Measurements from ENCODE around the gene TYK2. TPM values are rescaled to one million over a fixed set of nuclear protein-coding genes. Genes with fewer than 3 reads are reported as not detected.
A peak's percentile ranks its signal among the peaks of the same experiment; 100 is the strongest.

The TYK2 gene
- total and polyA plus RNA-seq, 9 of the 15 experiments (the other 6 are each of a cell fraction or from before 2014, with no cell fraction given) = 15.0 to 182 (median 85.9) TPM

DNA sequence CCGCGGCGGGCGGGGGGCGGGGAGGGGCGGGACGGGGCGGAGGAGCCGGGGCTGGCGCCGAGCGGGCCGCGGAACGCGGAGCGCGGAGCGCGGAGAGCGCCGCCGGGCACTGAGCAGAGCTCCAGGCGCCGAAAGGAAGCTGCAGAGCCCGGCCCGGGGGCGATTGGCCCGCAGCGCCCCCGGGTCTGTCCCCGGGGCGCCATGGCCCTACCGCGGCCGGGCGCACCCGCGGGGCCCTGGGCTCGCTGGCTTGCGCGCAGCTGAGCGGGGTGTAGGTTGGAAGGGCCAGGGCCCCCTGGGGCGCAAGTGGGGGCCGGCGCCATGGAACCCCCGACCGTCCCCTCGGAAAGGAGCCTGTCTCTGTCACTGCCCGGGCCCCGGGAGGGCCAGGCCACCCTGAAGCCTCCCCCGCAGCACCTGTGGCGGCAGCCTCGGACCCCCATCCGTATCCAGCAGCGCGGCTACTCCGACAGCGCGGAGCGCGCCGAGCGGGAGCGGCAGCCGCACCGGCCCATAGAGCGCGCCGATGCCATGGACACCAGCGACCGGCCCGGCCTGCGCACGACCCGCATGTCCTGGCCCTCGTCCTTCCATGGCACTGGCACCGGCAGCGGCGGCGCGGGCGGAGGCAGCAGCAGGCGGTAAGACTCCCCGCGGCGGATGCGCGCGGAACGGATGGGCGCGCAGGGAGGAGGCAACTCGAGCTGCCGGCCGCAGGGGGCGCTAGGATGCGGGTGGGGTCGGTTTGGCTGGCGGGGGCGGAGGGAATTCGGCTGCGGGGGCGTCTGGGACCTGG is 40.3 kb upstream of the TYK2 start, which contains the start of gene PDE4A (continued):
- TF ChIP-seq, protein P1, sequence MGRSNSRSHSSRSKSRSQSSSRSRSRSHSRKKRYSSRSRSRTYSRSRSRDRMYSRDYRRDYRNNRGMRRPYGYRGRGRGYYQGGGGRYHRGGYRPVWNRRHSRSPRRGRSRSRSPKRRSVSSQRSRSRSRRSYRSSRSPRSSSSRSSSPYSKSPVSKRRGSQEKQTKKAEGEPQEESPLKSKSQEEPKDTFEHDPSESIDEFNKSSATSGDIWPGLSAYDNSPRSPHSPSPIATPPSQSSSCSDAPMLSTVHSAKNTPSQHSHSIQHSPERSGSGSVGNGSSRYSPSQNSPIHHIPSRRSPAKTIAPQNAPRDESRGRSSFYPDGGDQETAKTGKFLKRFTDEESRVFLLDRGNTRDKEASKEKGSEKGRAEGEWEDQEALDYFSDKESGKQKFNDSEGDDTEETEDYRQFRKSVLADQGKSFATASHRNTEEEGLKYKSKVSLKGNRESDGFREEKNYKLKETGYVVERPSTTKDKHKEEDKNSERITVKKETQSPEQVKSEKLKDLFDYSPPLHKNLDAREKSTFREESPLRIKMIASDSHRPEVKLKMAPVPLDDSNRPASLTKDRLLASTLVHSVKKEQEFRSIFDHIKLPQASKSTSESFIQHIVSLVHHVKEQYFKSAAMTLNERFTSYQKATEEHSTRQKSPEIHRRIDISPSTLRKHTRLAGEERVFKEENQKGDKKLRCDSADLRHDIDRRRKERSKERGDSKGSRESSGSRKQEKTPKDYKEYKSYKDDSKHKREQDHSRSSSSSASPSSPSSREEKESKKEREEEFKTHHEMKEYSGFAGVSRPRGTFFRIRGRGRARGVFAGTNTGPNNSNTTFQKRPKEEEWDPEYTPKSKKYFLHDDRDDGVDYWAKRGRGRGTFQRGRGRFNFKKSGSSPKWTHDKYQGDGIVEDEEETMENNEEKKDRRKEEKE (IDR thresholded peaks at IDR 0.05; ENCODE audit: borderline replicate concordance in 1 of 2, control insufficient read depth in 1 of 2, low read depth in 2 of 2, low read length in 1 of 2) = no peak
- TF ChIP-seq RBM39 (optimal IDR thresholded peaks at IDR 0.05; ENCODE audit: low read depth, low read length) (no peak), HMG20B (CRISPR knock-in tag; IDR thresholded peaks at IDR 0.05) (no peak), ETS1 (conservative IDR thresholded peaks at IDR 0.05; ENCODE audit: control insufficient read depth, low read depth, low read length) (peak; percentile 25; the same call in 1 of the 2 replicates), ZNF217 (CRISPR knock-in tag; IDR thresholded peaks at IDR 0.05) (no peak), TAF1 (IDR thresholded peaks at IDR 0.05; ENCODE audit: control insufficient read depth, extremely low read depth, insufficient read depth, low read length, severe bottlenecking) (peak; percentile 11), ETV6 (IDR thresholded peaks at IDR 0.05; ENCODE audit: borderline replicate concordance in 1 of 2, low read depth in 2 of 2, low read length in 1 of 2) (no peak), ETV6 (CRISPR knock-in tag; IDR thresholded peaks at IDR 0.05; ENCODE audit: borderline replicate concordance) (no peak), HMG20A (CRISPR knock-in tag; conservative IDR thresholded peaks at IDR 0.05) (no peak), ZNF77 (CRISPR knock-in tag; IDR thresholded peaks at IDR 0.05) (no peak), RBM17 (IDR thresholded peaks at IDR 0.05; ENCODE audit: borderline replicate concordance, low read depth, low read length) (no peak), NCOA6 (IDR thresholded peaks at IDR 0.05) (no peak), MTF1 (CRISPR knock-in tag; IDR thresholded peaks at IDR 0.05; ENCODE audit: borderline replicate concordance) (no peak), GTF2A2 (tag; IDR thresholded peaks at IDR 0.05) (no peak), HDAC6 (IDR thresholded peaks at IDR 0.05; ENCODE audit: low read depth, low read length) (peak; percentile 98)
- TF ChIP-seq, protein P2, sequence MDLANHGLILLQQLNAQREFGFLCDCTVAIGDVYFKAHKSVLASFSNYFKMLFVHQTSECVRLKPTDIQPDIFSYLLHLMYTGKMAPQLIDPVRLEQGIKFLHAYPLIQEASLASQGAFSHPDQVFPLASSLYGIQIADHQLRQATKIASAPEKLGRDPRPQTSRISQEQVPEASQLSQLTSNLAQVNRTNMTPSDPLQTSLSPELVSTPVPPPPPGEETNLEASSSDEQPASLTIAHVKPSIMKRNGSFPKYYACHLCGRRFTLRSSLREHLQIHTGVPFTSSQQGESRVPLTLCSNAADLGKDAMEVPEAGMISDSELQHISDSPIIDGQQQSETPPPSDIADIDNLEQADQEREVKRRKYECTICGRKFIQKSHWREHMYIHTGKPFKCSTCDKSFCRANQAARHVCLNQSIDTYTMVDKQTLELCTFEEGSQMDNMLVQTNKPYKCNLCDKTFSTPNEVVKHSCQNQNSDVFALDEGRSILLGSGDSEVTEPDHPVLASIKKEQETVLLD (IDR thresholded peaks at IDR 0.05) = no peak; the same call in 1 of the 2 replicates
- TF ChIP-seq, protein P3, sequence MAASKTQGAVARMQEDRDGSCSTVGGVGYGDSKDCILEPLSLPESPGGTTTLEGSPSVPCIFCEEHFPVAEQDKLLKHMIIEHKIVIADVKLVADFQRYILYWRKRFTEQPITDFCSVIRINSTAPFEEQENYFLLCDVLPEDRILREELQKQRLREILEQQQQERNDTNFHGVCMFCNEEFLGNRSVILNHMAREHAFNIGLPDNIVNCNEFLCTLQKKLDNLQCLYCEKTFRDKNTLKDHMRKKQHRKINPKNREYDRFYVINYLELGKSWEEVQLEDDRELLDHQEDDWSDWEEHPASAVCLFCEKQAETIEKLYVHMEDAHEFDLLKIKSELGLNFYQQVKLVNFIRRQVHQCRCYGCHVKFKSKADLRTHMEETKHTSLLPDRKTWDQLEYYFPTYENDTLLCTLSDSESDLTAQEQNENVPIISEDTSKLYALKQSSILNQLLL (CRISPR knock-in tag; IDR thresholded peaks at IDR 0.05; ENCODE audit: borderline replicate concordance) = no peak
- TF ChIP-seq, protein P4, sequence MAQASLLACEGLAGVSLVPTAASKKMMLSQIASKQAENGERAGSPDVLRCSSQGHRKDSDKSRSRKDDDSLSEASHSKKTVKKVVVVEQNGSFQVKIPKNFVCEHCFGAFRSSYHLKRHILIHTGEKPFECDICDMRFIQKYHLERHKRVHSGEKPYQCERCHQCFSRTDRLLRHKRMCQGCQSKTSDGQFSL (CRISPR knock-in tag; IDR thresholded peaks at IDR 0.05) = 0 out of 2 replicates have a peak, but pooled peaks have one; percentile 72
- TF ChIP-seq, protein P4 (tag; IDR thresholded peaks at IDR 0.05) = no peak

Measured in K562 (cell line).